GM23248 (cell line): ENCODE measurements around the gene PLEKHG4. TPM values are rescaled to one million over a fixed set of nuclear protein-coding genes. Genes with fewer than 3 reads are reported as not detected.
A peak's percentile ranks its signal among the peaks of the same experiment; 100 is the strongest.

Experiments
- DNase-seq: peaks from one replicate; pipeline ENCODE4 v3.0.0-alpha.2; 2015
- H2AFZ ChIP-seq: fragments of 200-600 bp; sonication (generic); 2 replicates; pipeline ENCODE4 v1.6.1; 2016; ENCODE audit warnings: antibody characterized with exemption
- H3F3A ChIP-seq: fragments of 200-600 bp; sonication (generic); 2 replicates; pipeline ENCODE4 v1.6.1; 2016; ENCODE audit warnings: mild to moderate bottlenecking, antibody characterized with exemption, mixed run types; ENCODE audit not compliant: insufficient read depth
- H3K27ac ChIP-seq: fragments of 200-600 bp; sonication (generic); 2 replicates; pipeline ENCODE4 v1.5.1; 2016; ENCODE audit warnings: mild to moderate bottlenecking
- H3K27me3 ChIP-seq: fragments of 200-600 bp; sonication (generic); replicated peaks from 2 replicates; pipeline ENCODE4 v1.6.1; 2016; ENCODE audit warnings: mild to moderate bottlenecking; ENCODE audit not compliant: insufficient read depth
- H3K36me3 ChIP-seq: fragments of 200-600 bp; sonication (generic); 2 replicates; pipeline ENCODE4 v1.6.1; 2016; ENCODE audit warnings: low read depth, mild to moderate bottlenecking
- H3K4me1 ChIP-seq: fragments of 200-600 bp; sonication (generic); 2 replicates; pipeline ENCODE4 v1.6.1; 2016; ENCODE audit warnings: mild to moderate bottlenecking; ENCODE audit not compliant: insufficient read depth
- H3K4me2 ChIP-seq: fragments of 200-600 bp; sonication (generic); one replicate; pipeline ENCODE4 v1.6.1; 2016; ENCODE audit warnings: mild to moderate bottlenecking; ENCODE audit not compliant: unreplicated experiment
- H3K4me3 ChIP-seq: fragments of 200-600 bp; sonication (generic); 2 replicates; pipeline ENCODE4 v1.5.1; 2016; ENCODE audit warnings: mild to moderate bottlenecking
- H3K79me2 ChIP-seq: fragments of 200-600 bp; sonication (generic); 2 replicates; pipeline ENCODE4 v1.6.1; 2016; ENCODE audit warnings: mild to moderate bottlenecking; ENCODE audit not compliant: insufficient read depth
- H3K9ac ChIP-seq: fragments of 200-600 bp; sonication (generic); 2 replicates; pipeline ENCODE4 v1.6.1; 2016; ENCODE audit warnings: mild to moderate bottlenecking
- H3K9me2 ChIP-seq: fragments of 200-600 bp; sonication (generic); 2 replicates; pipeline ENCODE4 v1.6.1; 2016; ENCODE audit warnings: mixed run types, mild to moderate bottlenecking, moderate library complexity; ENCODE audit not compliant: insufficient read depth
- H3K9me3 ChIP-seq: fragments of 200-600 bp; sonication (generic); one replicate; pipeline ENCODE4 v1.6.1; 2017; ENCODE audit warnings: low read depth
- H4K20me1 ChIP-seq: fragments of 200-600 bp; sonication (generic); 2 replicates; pipeline ENCODE4 v1.6.0; 2016; ENCODE audit not compliant: insufficient read depth
- EZH2 ChIP-seq: fragments of 200-600 bp; sonication (generic); IDR thresholded peaks from 2 replicates; pipeline ENCODE4 v1.6.1; 2018; ENCODE audit warnings: antibody characterized with exemption, mild to moderate bottlenecking; ENCODE audit not compliant: insufficient read depth, poor library complexity, severe bottlenecking
- EZH2phosphoT487 ChIP-seq: fragments of 200-600 bp; sonication (generic); IDR thresholded peaks from 2 replicates; pipeline ENCODE4 v1.6.1; 2018; ENCODE audit warnings: antibody characterized with exemption, moderate library complexity, mild to moderate bottlenecking, low read depth; ENCODE audit not compliant: insufficient read depth
- WGBS, 2 experiments: methylation state at CpG; one replicate each; pipeline ENCODE4 v1.1.6; 2015 to 2017; ENCODE audit warnings: low lambda C conversion rate in 2 of 2, low coverage in 1 of 2; ENCODE audit errors: missing lambda C conversion rate in 2 of 2; 5-methylcytosine and 5-hydroxymethylcytosine counted together
- in situ Hi-C: fragments of 300-500 bp; cut with MboI; formaldehyde crosslinking; loops from 2 replicates; pipeline ENCODE4 v1.15.0; 2020
- polyA plus RNA-seq: library from polyadenylated mRNA; unstranded; fragments of >200 nt; fragmentation: Nextera tagmentation; extraction: Ambion mirVana; gene quantifications from 2 replicates; pipeline ENCODE4 v1.2.1, GENCODE V29; 2016
- total RNA-seq: library from RNA; depleted of rRNA; stranded (reverse); fragments of >200 nt; shearing (Covaris generic); gene quantifications from 2 replicates; pipeline ENCODE4 v1.2.3, GENCODE V29; 2014

PLEKHG4 gene
- total and polyA plus RNA-seq, 2 experiments from 2014 or later, result 12.5 to 24.2 TPM

DNA sequence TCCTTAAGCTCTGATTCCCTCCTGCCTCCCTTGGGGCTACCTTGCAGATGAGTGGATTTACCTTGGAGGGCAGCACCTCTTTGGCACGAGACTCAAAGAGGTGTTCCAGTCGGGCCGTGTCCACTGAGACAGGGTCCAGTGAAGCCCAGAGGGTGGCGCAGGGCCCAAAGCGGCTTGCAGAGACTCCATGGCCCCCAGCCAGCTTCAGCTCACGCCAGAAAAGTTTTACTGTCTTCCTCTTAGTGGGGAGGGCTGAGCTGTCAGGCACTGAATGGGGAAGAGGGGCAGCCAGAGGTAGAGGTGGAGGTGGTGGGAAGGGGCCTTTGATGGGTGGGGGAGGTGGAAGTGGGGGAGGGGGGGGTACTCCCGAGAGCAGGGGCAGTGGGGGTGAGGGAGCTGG lies 45.7 kb upstream of the PLEKHG4 start:
- no peak overlapping the region for H3K27ac ChIP-seq
- no peaks in the 10 kb centered on the region for H3K9me2 ChIP-seq
- H2AFZ ChIP-seq, result no peak overlapping the region
- H3K4me1 ChIP-seq, result no peaks in the 10 kb centered on the region
- no peak overlapping the region for H3K4me3 ChIP-seq
- no peaks in the 10 kb centered on the region for H4K20me1 ChIP-seq
- 71 to 80% methylated on average over 7 of the region's 7 CpGs for WGBS, 2 experiments
- no peak overlapping the region for H3K4me2 ChIP-seq
- H3K9ac ChIP-seq, result no peak overlapping the region
- DNase-seq, result no peak
- peaks cover 10% of the 10 kb centered on the region; the same call in 1 of the 2 replicates for H3K36me3 ChIP-seq
- peaks cover 14% of the 10 kb centered on the region for H3K79me2 ChIP-seq
- no peaks in the 10 kb centered on the region for H3K9me3 ChIP-seq
- TF ChIP-seq EZH2 (no peak), EZH2phosphoT487 (no peak)
- in situ Hi-C loops, result no loop called here
- no peaks in the 10 kb centered on the region for H3F3A ChIP-seq
- H3K27me3 ChIP-seq, result no peaks in the 10 kb centered on the region

GRCh38 chr16:67234180-67234597 lies 45.1 kb upstream of the PLEKHG4 start:
- no peaks in the 10 kb centered on the region for H3K9me3 ChIP-seq
- H3K27ac ChIP-seq, result no peak overlapping the region
- in situ Hi-C loops, result no loop called here
- H3K9ac ChIP-seq, result no peak overlapping the region
- no peaks in the 10 kb centered on the region for H3K27me3 ChIP-seq
- no peaks in the 10 kb centered on the region for H3K4me1 ChIP-seq
- no peak overlapping the region for H2AFZ ChIP-seq
- H3K36me3 ChIP-seq, result peaks cover 4% of the 10 kb centered on the region; the same call in 1 of the 2 replicates
- no peak overlapping the region for H3K4me2 ChIP-seq
- no peak overlapping the region for H3K4me3 ChIP-seq
- WGBS, 2 experiments, result 65% methylated on average over 9 to 10 of the region's 10 CpGs
- peaks cover 10% of the 10 kb centered on the region for H3K79me2 ChIP-seq
- H3F3A ChIP-seq, result no peaks in the 10 kb centered on the region
- TF ChIP-seq EZH2phosphoT487 (no peak), EZH2 (no peak)
- no peak for DNase-seq
- H3K9me2 ChIP-seq, result no peaks in the 10 kb centered on the region
- H4K20me1 ChIP-seq, result no peaks in the 10 kb centered on the region

DNA sequence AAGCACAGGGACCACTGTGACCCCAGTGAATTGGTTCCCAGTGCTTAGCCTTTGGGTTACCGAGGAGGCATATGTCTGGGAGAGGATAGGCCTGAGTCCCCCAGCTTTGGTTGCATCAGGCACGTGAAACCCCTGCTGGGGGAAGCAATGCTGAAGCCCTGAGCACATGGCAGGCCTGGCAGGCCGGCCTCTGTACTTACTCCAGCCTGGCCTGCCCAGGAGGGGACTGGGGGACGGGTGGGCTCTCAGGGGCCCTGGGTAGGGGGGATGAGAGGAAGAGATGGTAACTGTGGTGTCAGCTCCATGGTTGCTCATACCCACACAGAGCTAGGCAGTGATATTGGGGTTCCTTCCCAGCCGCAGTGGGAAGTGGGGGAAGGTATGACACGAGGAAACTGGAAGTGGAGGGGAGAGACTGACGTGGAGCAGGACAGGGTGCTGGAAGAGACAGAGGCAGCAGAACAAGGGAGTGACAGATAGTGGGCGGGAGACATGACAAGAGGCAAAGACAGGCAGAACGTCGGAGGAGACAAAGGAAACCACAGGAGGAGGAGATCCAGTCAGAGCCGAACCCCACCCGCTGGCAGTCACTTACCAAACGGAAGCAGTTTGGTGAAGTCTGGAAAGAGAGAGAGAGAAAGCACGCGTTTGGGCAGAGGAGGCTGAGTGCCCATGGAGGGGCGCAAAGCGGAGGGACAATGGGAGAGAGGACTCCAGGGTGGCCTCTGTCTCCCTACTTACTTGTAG lies 43.3 kb upstream of the PLEKHG4 start:
- TF ChIP-seq EZH2phosphoT487, result no peak
- TF ChIP-seq EZH2, result no peak
- Histone ChIP-seq H3K9ac (no peak overlapping the region), H4K20me1 (no peaks in the 10 kb centered on the region), H3K79me2 (peaks cover 11% of the 10 kb centered on the region), H3K4me1 (peaks cover 12% of the 10 kb centered on the region), H3K9me2 (no peaks in the 10 kb centered on the region), H3K9me3 (no peaks in the 10 kb centered on the region), H2AFZ (no peak overlapping the region), H3K4me2 (no peak overlapping the region), H3K36me3 (no peaks in the 10 kb centered on the region), H3F3A (peaks cover 12% of the 10 kb centered on the region; the same call in 1 of the 2 replicates), H3K4me3 (no peak overlapping the region), H3K27me3 (no peaks in the 10 kb centered on the region), H3K27ac (no peak overlapping the region)
- peak; percentile 36 for DNase-seq
- in situ Hi-C loops, result no loop called here
- 76 to 87% methylated on average over 16 to 17 of the region's 17 CpGs for WGBS, 2 experiments

DNA sequence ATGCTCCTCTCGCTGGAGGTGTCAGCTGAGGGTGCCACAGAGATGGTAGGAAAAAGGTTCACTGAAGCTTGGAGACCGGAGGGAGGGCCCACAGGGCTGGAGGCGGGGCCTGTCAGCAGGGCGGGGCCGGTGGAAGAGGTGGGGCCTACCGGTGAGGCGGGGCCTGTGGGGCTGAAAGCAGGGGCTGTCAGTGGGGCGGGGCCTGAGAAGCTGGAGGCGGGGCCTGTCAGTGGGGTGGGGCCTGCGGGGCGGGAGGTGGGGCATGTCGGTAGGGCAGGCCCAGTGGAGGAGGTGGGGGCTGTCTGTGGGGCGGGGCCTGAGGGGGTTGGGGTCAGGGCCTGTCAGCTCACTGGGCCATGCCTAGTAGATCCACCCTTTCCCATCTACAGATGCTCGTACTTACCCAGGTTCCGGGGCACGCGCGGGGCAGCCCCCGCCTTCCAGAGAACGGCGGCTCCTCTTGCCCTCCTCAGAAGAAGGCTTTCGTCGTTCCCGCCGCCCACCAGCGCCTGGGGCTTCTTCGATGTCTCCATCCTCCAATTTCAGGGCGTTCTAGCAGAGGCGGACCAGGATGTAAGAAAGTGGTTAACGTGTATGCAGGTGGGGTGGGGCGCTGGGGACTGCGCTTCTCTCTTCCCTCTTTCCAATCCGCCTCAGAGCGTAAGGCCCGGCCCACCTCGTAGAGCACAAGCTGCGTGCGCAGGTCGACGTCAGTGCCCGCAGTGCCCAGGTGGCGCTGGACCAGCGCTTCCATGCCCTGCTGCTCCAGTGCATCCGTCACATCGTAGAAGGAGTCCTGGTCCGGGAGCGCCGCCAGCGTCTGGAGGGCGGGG lies 42.6 kb upstream of the PLEKHG4 start:
- no peaks in the 10 kb centered on the region for H3K9me3 ChIP-seq
- TF ChIP-seq EZH2, result no peak
- WGBS, 2 experiments, result 79 to 90% methylated on average over 38 to 50 of the region's 50 CpGs
- peaks cover 19% of the 10 kb centered on the region for H3K4me1 ChIP-seq
- peaks cover 19% of the 10 kb centered on the region for H3F3A ChIP-seq
- H3K79me2 ChIP-seq, result peaks cover 11% of the 10 kb centered on the region
- no peak overlapping the region for H3K9ac ChIP-seq
- in situ Hi-C loops, result no loop called here
- no peaks in the 10 kb centered on the region for H3K9me2 ChIP-seq
- H4K20me1 ChIP-seq, result no peaks in the 10 kb centered on the region
- H3K36me3 ChIP-seq, result no peaks in the 10 kb centered on the region
- DNase-seq, result peak; percentile 84
- H3K4me3 ChIP-seq, result no peak overlapping the region
- H3K27ac ChIP-seq, result no peak overlapping the region
- H3K4me2 ChIP-seq, result no peak overlapping the region
- H2AFZ ChIP-seq, result no peak overlapping the region
- H3K27me3 ChIP-seq, result no peaks in the 10 kb centered on the region
